CD4-positive, alpha-beta T cell treated with Interleukin-21 for 1 hour (primary cell): ENCODE results near the gene TLR8.

ENCODE experiments used
- DNase-seq: peaks from one replicate; pipeline ENCODE4 v3.0.0-alpha.2; 2020

TLR8 gene

GRCh38 chrX:12906046-12906761 is at the start of gene TLR8:
Gene TLR8 (plus strand): TSS chrX:12906620. CDS start chrX:12906707, 87 bp downstream.
- no peak for DNase-seq

- DNase-seq: no peak
Observed at GRCh38 chrX:12865359-12865758, 41.1 kb upstream of the TLR8 start.

- no peak for DNase-seq
Observed at GRCh38 chrX:12866451-12867377, 39.7 kb upstream of the TLR8 start, which contains the start of gene TLR7. Gene TLR7 (plus strand): TSS chrX:12867072. CDS start chrX:12867579, 507 bp downstream.

GRCh38 chrX:12867685-12868084 is 38.7 kb upstream of the TLR8 start:
- no peak for DNase-seq

- DNase-seq: no peak
Observed at GRCh38 chrX:12868747-12869146, 37.7 kb upstream of the TLR8 start.

GRCh38 chrX:12871257-12871656 is 35.2 kb upstream of the TLR8 start:
- no peak for DNase-seq

- DNase-seq: no peak
Observed at GRCh38 chrX:12872741-12873140, 33.7 kb upstream of the TLR8 start.

- no peak for DNase-seq
Observed at GRCh38 chrX:12874581-12874980, 31.8 kb upstream of the TLR8 start.

GRCh38 chrX:12877386-12877785 is 29.0 kb upstream of the TLR8 start:
- DNase-seq: no peak

GRCh38 chrX:12878536-12878935 is 27.9 kb upstream of the TLR8 start:
- DNase-seq: no peak

- DNase-seq: no peak
Observed at GRCh38 chrX:12881914-12882313, 24.5 kb upstream of the TLR8 start.

GRCh38 chrX:12885508-12885907 is 20.9 kb upstream of the TLR8 start:
- no peak for DNase-seq

- DNase-seq: no peak
Observed at GRCh38 chrX:12886545-12886944, 19.9 kb upstream of the TLR8 start.

GRCh38 chrX:12887141-12887540 is 19.3 kb upstream of the TLR8 start:
- no peak for DNase-seq

GRCh38 chrX:12887767-12888166 is 18.7 kb upstream of the TLR8 start:
- DNase-seq: no peak

- no peak for DNase-seq
Observed at GRCh38 chrX:12890467-12890866, 16.0 kb upstream of the TLR8 start.

- DNase-seq: no peak
Observed at GRCh38 chrX:12891171-12891570, 15.2 kb upstream of the TLR8 start.

- DNase-seq: no peak
Observed at GRCh38 chrX:12891915-12892506, 14.4 kb upstream of the TLR8 start.

GRCh38 chrX:12892716-12893115 is 13.7 kb upstream of the TLR8 start:
- no peak for DNase-seq

GRCh38 chrX:12894074-12895030 is 12.1 kb upstream of the TLR8 start:
- DNase-seq: peak; percentile 34

GRCh38 chrX:12895866-12896265 is 10.6 kb upstream of the TLR8 start:
- no peak for DNase-seq

- DNase-seq: no peak
Observed at GRCh38 chrX:12896935-12897334, 9.5 kb upstream of the TLR8 start.
